IPS-18a (cell line): ENCODE data around the gene CEP72.

ENCODE experiments used
- H3K27ac ChIP-seq: one replicate; pipeline ENCODE4 v1.5.1; 2013; ENCODE audit warnings: low read length
- H3K27me3 ChIP-seq: one replicate; pipeline ENCODE4 v1.6.1; 2013; ENCODE audit warnings: mild to moderate bottlenecking, low read length; ENCODE audit not compliant: control insufficient read depth, insufficient read depth
- H3K36me3 ChIP-seq: one replicate; pipeline ENCODE4 v1.6.1; 2013; ENCODE audit warnings: low read depth, low read length; ENCODE audit not compliant: control insufficient read depth
- H3K4me1 ChIP-seq: one replicate; pipeline ENCODE4 v1.6.1; 2013; ENCODE audit warnings: low read depth, low read length; ENCODE audit not compliant: control insufficient read depth
- H3K4me3 ChIP-seq: one replicate; pipeline ENCODE4 v1.5.1; 2013; ENCODE audit warnings: low read length
- H3K9ac ChIP-seq: one replicate; pipeline ENCODE4 v1.6.1; 2013; ENCODE audit warnings: mild to moderate bottlenecking, low read length, moderate library complexity
- H3K9me3 ChIP-seq: one replicate; pipeline ENCODE4 v1.6.1; 2013; ENCODE audit warnings: low read depth, low read length; ENCODE audit not compliant: control insufficient read depth

CEP72 gene

GRCh38 chr5:610744-611730, 1.1 kb upstream of the CEP72 start:
- Histone ChIP-seq H3K4me1 (peaks cover 4% of the 10 kb centered on the region), H3K4me3 (peak overlapping the region; percentile 54), H3K27ac (no peak overlapping the region), H3K27me3 (no peaks in the 10 kb centered on the region), H3K9me3 (no peaks in the 10 kb centered on the region), H3K36me3 (no peaks in the 10 kb centered on the region), H3K9ac (no peak overlapping the region)

GRCh38 chr5:612498-613424, 621 bp downstream of the CEP72 start:
- Histone ChIP-seq H3K9me3 (no peaks in the 10 kb centered on the region), H3K9ac (peak overlapping the region; percentile 66), H3K27me3 (no peaks in the 10 kb centered on the region), H3K4me3 (peak overlapping the region; percentile 87), H3K27ac (no peak overlapping the region), H3K4me1 (peaks cover 4% of the 10 kb centered on the region), H3K36me3 (no peaks in the 10 kb centered on the region)

- no peak overlapping the region for H3K4me3 ChIP-seq
- H3K36me3 ChIP-seq: peaks cover 23% of the 10 kb centered on the region
- no peak overlapping the region for H3K27ac ChIP-seq
- no peaks in the 10 kb centered on the region for H3K9me3 ChIP-seq
- no peak overlapping the region for H3K9ac ChIP-seq
- H3K4me1 ChIP-seq: peaks cover 4% of the 10 kb centered on the region
- H3K27me3 ChIP-seq: no peaks in the 10 kb centered on the region
Measured at GRCh38 chr5:616484-617039, 4.4 kb downstream of the CEP72 start.

GRCh38 chr5:617896-618295, 5.8 kb downstream of the CEP72 start:
- Histone ChIP-seq H3K27ac (no peak overlapping the region), H3K4me1 (peaks cover 3% of the 10 kb centered on the region), H3K9ac (no peak overlapping the region), H3K36me3 (peaks cover 23% of the 10 kb centered on the region), H3K27me3 (no peaks in the 10 kb centered on the region), H3K9me3 (no peaks in the 10 kb centered on the region), H3K4me3 (no peak overlapping the region)

- Histone ChIP-seq H3K9ac (no peak overlapping the region), H3K9me3 (no peaks in the 10 kb centered on the region), H3K4me3 (no peak overlapping the region), H3K27ac (no peak overlapping the region), H3K36me3 (peaks cover 23% of the 10 kb centered on the region), H3K4me1 (no peaks in the 10 kb centered on the region), H3K27me3 (no peaks in the 10 kb centered on the region)
Measured at GRCh38 chr5:618450-618849, 6.3 kb downstream of the CEP72 start.

- H3K9ac ChIP-seq: no peak overlapping the region
- H3K27ac ChIP-seq: no peak overlapping the region
- H3K4me1 ChIP-seq: no peaks in the 10 kb centered on the region
Measured at GRCh38 chr5:619444-619843, 7.3 kb downstream of the CEP72 start.

GRCh38 chr5:620152-620551, 8.0 kb downstream of the CEP72 start:
- no peaks in the 10 kb centered on the region for H3K9me3 ChIP-seq
- no peak overlapping the region for H3K4me3 ChIP-seq
- H3K4me1 ChIP-seq: no peaks in the 10 kb centered on the region
- peaks cover 26% of the 10 kb centered on the region for H3K36me3 ChIP-seq
- no peaks in the 10 kb centered on the region for H3K27me3 ChIP-seq
- no peak overlapping the region for H3K27ac ChIP-seq
- no peak overlapping the region for H3K9ac ChIP-seq

More at GRCh38 chr5:619444-619843, 7.3 kb downstream of the CEP72 start:
- Histone ChIP-seq H3K4me3 (no peak overlapping the region), H3K27me3 (no peaks in the 10 kb centered on the region), H3K9me3 (no peaks in the 10 kb centered on the region), H3K36me3 (peaks cover 23% of the 10 kb centered on the region)

- H3K27me3 ChIP-seq: no peaks in the 10 kb centered on the region
- no peak overlapping the region for H3K4me3 ChIP-seq
- no peak overlapping the region for H3K9ac ChIP-seq
- H3K36me3 ChIP-seq: peaks cover 30% of the 10 kb centered on the region
- H3K4me1 ChIP-seq: no peaks in the 10 kb centered on the region
- no peak overlapping the region for H3K27ac ChIP-seq
- H3K9me3 ChIP-seq: no peaks in the 10 kb centered on the region
Measured at GRCh38 chr5:620586-621180, 8.5 kb downstream of the CEP72 start.

- H3K4me1 ChIP-seq: no peaks in the 10 kb centered on the region
- H3K9ac ChIP-seq: no peak overlapping the region
- no peak overlapping the region for H3K4me3 ChIP-seq
- H3K27ac ChIP-seq: no peak overlapping the region
- H3K27me3 ChIP-seq: no peaks in the 10 kb centered on the region
- no peaks in the 10 kb centered on the region for H3K9me3 ChIP-seq
- peaks cover 37% of the 10 kb centered on the region for H3K36me3 ChIP-seq
Measured at GRCh38 chr5:621341-621761, 9.2 kb downstream of the CEP72 start.

- H3K9ac ChIP-seq: no peak overlapping the region
- no peaks in the 10 kb centered on the region for H3K27me3 ChIP-seq
- H3K4me3 ChIP-seq: no peak overlapping the region
- no peak overlapping the region for H3K27ac ChIP-seq
- peaks cover 47% of the 10 kb centered on the region for H3K36me3 ChIP-seq
- no peaks in the 10 kb centered on the region for H3K4me1 ChIP-seq
- H3K9me3 ChIP-seq: no peaks in the 10 kb centered on the region
Measured at GRCh38 chr5:622359-622758, 10.2 kb downstream of the CEP72 start.
